HepG2 (cell line): Measurements from ENCODE around the gene FGF21. TPM values are rescaled to one million over a fixed set of nuclear protein-coding genes. Genes with fewer than 3 reads are reported as not detected.

Experiments
- CENPT ChIP-seq: sonication (generic); formaldehyde crosslinking; IDR thresholded peaks from 2 replicates; pipeline ENCODE4 v1.8.0; 2022; ENCODE audit warnings: low read depth, mild to moderate bottlenecking, moderate library complexity, missing genetic modification reagents
- HBP1 ChIP-seq: IDR thresholded peaks from 2 replicates; pipeline ENCODE4 v1.6.1; 2016; ENCODE audit warnings: low read depth, control low read depth
- JUND ChIP-seq: sonication (generic); formaldehyde crosslinking; IDR thresholded peaks from 2 replicates; pipeline ENCODE4 v1.8.0; 2022; ENCODE audit warnings: mild to moderate bottlenecking, missing genetic modification reagents
- MTA3 ChIP-seq: sonication (generic); formaldehyde crosslinking; IDR thresholded peaks from 2 replicates; pipeline ENCODE4 v1.4.0; 2020; ENCODE audit warnings: missing genetic modification reagents
- MXD1 ChIP-seq: sonication (generic); formaldehyde crosslinking; IDR thresholded peaks from 2 replicates; pipeline ENCODE4 v1.4.0; 2020; ENCODE audit warnings: mild to moderate bottlenecking, missing genetic modification reagents
- MXD4 ChIP-seq: IDR thresholded peaks from 2 replicates; pipeline ENCODE4 v1.6.1; 2016; ENCODE audit warnings: mild to moderate bottlenecking, missing biosample characterization, missing genetic modification reagents
- REL ChIP-seq: sonication (generic); formaldehyde crosslinking; conservative IDR thresholded peaks from 2 replicates; pipeline ENCODE4 v1.8.0; 2022; ENCODE audit warnings: mild to moderate bottlenecking, missing genetic modification reagents, moderate library complexity
- SALL2 ChIP-seq: sonication (generic); formaldehyde crosslinking; IDR thresholded peaks from 2 replicates; pipeline ENCODE4 v1.8.1; 2023; ENCODE audit warnings: mild to moderate bottlenecking, missing genetic modification reagents, inconsistent platforms
- TOPORS ChIP-seq: sonication (generic); formaldehyde crosslinking; IDR thresholded peaks from 2 replicates; pipeline ENCODE4 v1.8.0; 2023; ENCODE audit warnings: mild to moderate bottlenecking, missing genetic modification reagents
- TRIM22 ChIP-seq: fragments of 450-650 bp; IDR thresholded peaks from 2 replicates; pipeline ENCODE4 v1.6.1; 2017
- U2AF1 ChIP-seq: fragments of 200-400 bp; formaldehyde crosslinking; optimal IDR thresholded peaks from 2 replicates; pipeline ENCODE3; 2017; ENCODE audit warnings: mild to moderate bottlenecking, low read depth, low read length
- XRCC5 ChIP-seq: fragments of 200-400 bp; formaldehyde crosslinking; optimal IDR thresholded peaks from 2 replicates; pipeline ENCODE3; 2017; ENCODE audit warnings: mild to moderate bottlenecking, low read length
- ZBTB4 ChIP-seq: sonication (generic); formaldehyde crosslinking; IDR thresholded peaks from 2 replicates; pipeline ENCODE4 v1.4.0; 2020; ENCODE audit warnings: missing genetic modification reagents, mild to moderate bottlenecking, borderline replicate concordance
- ZBTB8A ChIP-seq: sonication (generic); formaldehyde crosslinking; IDR thresholded peaks from 2 replicates; pipeline ENCODE4 v1.4.0; 2020; ENCODE audit warnings: mild to moderate bottlenecking, low read depth, missing genetic modification reagents, borderline replicate concordance
- ZNF232 ChIP-seq: sonication (generic); formaldehyde crosslinking; IDR thresholded peaks from 2 replicates; pipeline ENCODE4 v1.4.0; 2020; ENCODE audit warnings: missing genetic modification reagents, borderline replicate concordance
- ZNF280D ChIP-seq: sonication (generic); formaldehyde crosslinking; IDR thresholded peaks from 2 replicates; pipeline ENCODE4 v1.5.1; 2020; ENCODE audit warnings: mild to moderate bottlenecking, missing genetic modification reagents
- ZNF547 ChIP-seq: sonication (generic); formaldehyde crosslinking; IDR thresholded peaks from 2 replicates; pipeline ENCODE4 v1.5.1; 2020; ENCODE audit warnings: mild to moderate bottlenecking, missing genetic modification reagents
- ZNF563 ChIP-seq: sonication (generic); formaldehyde crosslinking; IDR thresholded peaks from 2 replicates; pipeline ENCODE4 v1.8.0; 2022; ENCODE audit warnings: mild to moderate bottlenecking, moderate library complexity, missing genetic modification reagents
- polyA plus RNA-seq, 8 experiments: library from polyadenylated mRNA; depleted of rRNA in 3 of 8; stranded (reverse) in 7 of 8; unstranded in 1 of 8; fragments of >200 nt; fragmentation: Illumina TruSeq in 4 of 8; extraction: Trizol in 4 of 8; gene quantifications; 2 replicates each; pipeline versions ENCODE4 v1.2.1 to v1.2.3, GENCODE V29; 2011 to 2016; ENCODE audit warnings: low read depth in 4 of 8, missing spikeins in 1 of 8, mixed read lengths in 1 of 8; ENCODE audit not compliant: insufficient read depth in 1 of 8
- total RNA-seq, 5 experiments: library from RNA; depleted of rRNA; stranded (reverse); fragments of >200 nt; fragmentation: Illumina TruSeq; extraction: Trizol; gene quantifications; 2 replicates each; pipeline ENCODE4 v1.2.3, GENCODE V29; 2016; ENCODE audit warnings: low read depth in 1 of 5

The FGF21 gene
- total and polyA plus RNA-seq, 2 of the 13 experiments (the other 11 are each of a cell fraction or from before 2014, with no cell fraction given), result 0.17 TPM; not detected in 1

- TF ChIP-seq TRIM22 (no peak), JUND (CRISPR knock-in tag) (no peak), MXD1 (CRISPR knock-in tag) (peak; percentile 90; the same call in 1 of the 2 replicates), ZNF280D (no peak), ZBTB8A (CRISPR knock-in tag) (no peak), ZNF547 (CRISPR knock-in tag) (peak; percentile 86; the same call in 1 of the 2 replicates), U2AF1 (no peak), HBP1 (CRISPR knock-in tag) (no peak), ZNF232 (CRISPR knock-in tag) (no peak), SALL2 (CRISPR knock-in tag) (peak; percentile 90; the same call in 1 of the 2 replicates), ZNF563 (peak; percentile 90), MXD4 (no peak), TOPORS (CRISPR knock-in tag) (peak; percentile 96), CENPT (CRISPR knock-in tag) (peak; percentile 96; the same call in 1 of the 2 replicates), ZBTB4 (CRISPR knock-in tag) (no peak), XRCC5 (no peak), MTA3 (CRISPR knock-in tag) (no peak), REL (CRISPR knock-in tag) (peak; percentile 56; the same call in 1 of the 2 replicates)
Measured at GRCh38 chr19:48738557-48739403, 16.5 kb upstream of the FGF21 start (continued).
